ENCODE data around the gene DRD2. TPM values are rescaled to one million over a fixed set of nuclear protein-coding genes. Genes with fewer than 3 reads are reported as not detected.

Gene DRD2
- total and polyA plus RNA-seq, 4 donors = not detected

GRCh38 chr11:113440816-113441215 is 34.4 kb downstream of the DRD2 start:
- no peaks in the 10 kb centered on the region for H3K4me1 ChIP-seq (ENCODE audit: control insufficient read depth in 4 of 4, insufficient read depth in 4 of 4, low read length in 3 of 4)
- no peak overlapping the region for H3K4me3 ChIP-seq (ENCODE audit: low read depth in 1 of 3, low read length in 3 of 3)
- TF ChIP-seq RXRA (IDR thresholded peaks at IDR 0.05) = no peak
- TF ChIP-seq HNF4G (IDR thresholded peaks at IDR 0.05) = no peak
- TF ChIP-seq ATF3 (IDR thresholded peaks at IDR 0.05) = no peak
- no peak for TF ChIP-seq REST (IDR thresholded peaks at IDR 0.05)
- TF ChIP-seq JUND (IDR thresholded peaks at IDR 0.05) = no peak
- TF ChIP-seq RAD21 (IDR thresholded peaks at IDR 0.05) = no peak
- TF ChIP-seq TAF1 (conservative IDR thresholded peaks at IDR 0.05) = no peak
- TF ChIP-seq MAX (IDR thresholded peaks at IDR 0.05) = no peak
- TF ChIP-seq EGR1 (IDR thresholded peaks at IDR 0.05; ENCODE audit: low read depth in 2 of 2) = no peak
- no peak for TF ChIP-seq FOXA1 (IDR thresholded peaks at IDR 0.05)
- no peak for TF ChIP-seq YY1 (IDR thresholded peaks at IDR 0.05)
- TF ChIP-seq CTCF (IDR thresholded peaks at IDR 0.05; ENCODE audit: low read depth, low read length, missing input control) = no peak
- TF ChIP-seq SP1 (IDR thresholded peaks at IDR 0.05) = no peak
- TF ChIP-seq FOXA2 (IDR thresholded peaks at IDR 0.05) = no peak
- no peak for TF ChIP-seq ZBTB33 (IDR thresholded peaks at IDR 0.05)
- no peak for TF ChIP-seq NR2F2 (IDR thresholded peaks at IDR 0.05)
- no peak for TF ChIP-seq GABPA (IDR thresholded peaks at IDR 0.05 in 1 of 2, conservative IDR thresholded peaks at IDR 0.05 in 1 of 2)
- no peak for TF ChIP-seq HNF4A (conservative IDR thresholded peaks at IDR 0.05)
- no peaks in the 10 kb centered on the region for H3K9me3 ChIP-seq (ENCODE audit: control insufficient read depth in 4 of 4, low read length in 3 of 4)
- H3K36me3 ChIP-seq (ENCODE audit: control insufficient read depth in 4 of 4, insufficient read depth in 3 of 4, low read depth in 1 of 4, low read length in 3 of 4) = no peaks in the 10 kb centered on the region
- WGBS = 74% methylated on average over 2 of the region's 2 CpGs
- no peak overlapping the region for H3K9ac ChIP-seq (ENCODE audit: low read depth in 1 of 2, low read length in 2 of 2)
- peaks cover 0 to 7% (median 0%) of the 10 kb centered on the region in 4 donors for H3K27me3 ChIP-seq (ENCODE audit: control insufficient read depth in 4 of 4, insufficient read depth in 4 of 4, low read length in 3 of 4)
- no peak for DNase-seq (ENCODE audit: low spot score)
- no peak overlapping the region for H3K27ac ChIP-seq (ENCODE audit: low read depth in 1 of 2, low read length in 2 of 2)
